ENCODE measurements around the gene ABCD4.

ABCD4 gene

GRCh38 chr14:74302634-74303569 lies at the start of gene ABCD4:
TSS of gene ABCD4 (minus strand) at chr14:74302934. CDS start at chr14:74302912, 22 bp downstream.
- DNase-seq = peak; percentile 98
- Histone ChIP-seq H3K4me3 (ENCODE audit: low read depth, low read length) (peak within 1 kb of the TSS; percentile 94), H3K27ac (peak within 1 kb of the TSS; percentile 90), H3K36me3 (peaks cover 21% of the 10 kb centered on the region), H3K27me3 (ENCODE audit: insufficient read depth, low read depth, severe bottlenecking) (no peaks in the 10 kb centered on the region), H3K9me3 (ENCODE audit: severe bottlenecking) (no peaks in the 10 kb centered on the region)
- TF ChIP-seq, protein P1, sequence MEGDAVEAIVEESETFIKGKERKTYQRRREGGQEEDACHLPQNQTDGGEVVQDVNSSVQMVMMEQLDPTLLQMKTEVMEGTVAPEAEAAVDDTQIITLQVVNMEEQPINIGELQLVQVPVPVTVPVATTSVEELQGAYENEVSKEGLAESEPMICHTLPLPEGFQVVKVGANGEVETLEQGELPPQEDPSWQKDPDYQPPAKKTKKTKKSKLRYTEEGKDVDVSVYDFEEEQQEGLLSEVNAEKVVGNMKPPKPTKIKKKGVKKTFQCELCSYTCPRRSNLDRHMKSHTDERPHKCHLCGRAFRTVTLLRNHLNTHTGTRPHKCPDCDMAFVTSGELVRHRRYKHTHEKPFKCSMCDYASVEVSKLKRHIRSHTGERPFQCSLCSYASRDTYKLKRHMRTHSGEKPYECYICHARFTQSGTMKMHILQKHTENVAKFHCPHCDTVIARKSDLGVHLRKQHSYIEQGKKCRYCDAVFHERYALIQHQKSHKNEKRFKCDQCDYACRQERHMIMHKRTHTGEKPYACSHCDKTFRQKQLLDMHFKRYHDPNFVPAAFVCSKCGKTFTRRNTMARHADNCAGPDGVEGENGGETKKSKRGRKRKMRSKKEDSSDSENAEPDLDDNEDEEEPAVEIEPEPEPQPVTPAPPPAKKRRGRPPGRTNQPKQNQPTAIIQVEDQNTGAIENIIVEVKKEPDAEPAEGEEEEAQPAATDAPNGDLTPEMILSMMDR (IDR thresholded peaks at IDR 0.05; ENCODE audit: low read depth, low read length) = peak; percentile 48

DNA sequence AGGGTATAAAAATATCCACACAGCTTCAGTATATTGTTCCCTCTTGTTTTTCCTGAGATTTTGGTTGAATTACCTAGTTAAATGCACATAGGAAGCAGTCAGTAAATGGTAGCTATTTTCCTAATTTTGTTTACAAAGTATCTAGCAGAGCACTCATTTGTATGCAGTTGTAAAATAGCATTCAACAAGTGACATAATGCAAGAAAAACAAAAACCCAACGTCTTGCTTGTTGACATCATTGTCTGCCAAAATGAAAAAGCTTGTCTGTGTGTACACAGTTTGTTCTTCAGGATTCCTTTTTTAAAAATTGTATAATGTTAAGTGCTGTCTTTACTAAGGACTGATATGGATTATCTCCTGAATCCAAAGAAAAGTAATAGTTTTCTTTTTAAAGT lies 48.2 kb upstream of the ABCD4 start:
- H3K36me3 ChIP-seq = no peaks in the 10 kb centered on the region
- DNase-seq = no peak
- no peak overlapping the region for H3K27ac ChIP-seq
- no peaks in the 10 kb centered on the region for H3K27me3 ChIP-seq (ENCODE audit: insufficient read depth, low read depth, severe bottlenecking)
- H3K4me3 ChIP-seq (ENCODE audit: low read depth, low read length) = no peak overlapping the region
- TF ChIP-seq, protein P1 (IDR thresholded peaks at IDR 0.05; ENCODE audit: low read depth, low read length) = no peak
- no peaks in the 10 kb centered on the region for H3K9me3 ChIP-seq (ENCODE audit: severe bottlenecking)

- no peaks in the 10 kb centered on the region for H3K9me3 ChIP-seq (ENCODE audit: severe bottlenecking)
- TF ChIP-seq, protein P1 (IDR thresholded peaks at IDR 0.05; ENCODE audit: low read depth, low read length) = no peak
- no peaks in the 10 kb centered on the region for H3K36me3 ChIP-seq
- DNase-seq = no peak
- no peaks in the 10 kb centered on the region for H3K27me3 ChIP-seq (ENCODE audit: insufficient read depth, low read depth, severe bottlenecking)
- H3K4me3 ChIP-seq (ENCODE audit: low read depth, low read length) = no peak overlapping the region
- no peak overlapping the region for H3K27ac ChIP-seq
These were observed 47.6 kb upstream of the ABCD4 start for GRCh38 chr14:74350211-74350927.

- TF ChIP-seq, protein P1 (IDR thresholded peaks at IDR 0.05; ENCODE audit: low read depth, low read length) = no peak
- no peaks in the 10 kb centered on the region for H3K9me3 ChIP-seq (ENCODE audit: severe bottlenecking)
- no peak overlapping the region for H3K27ac ChIP-seq
- no peaks in the 10 kb centered on the region for H3K27me3 ChIP-seq (ENCODE audit: insufficient read depth, low read depth, severe bottlenecking)
- no peaks in the 10 kb centered on the region for H3K36me3 ChIP-seq
- DNase-seq = no peak
- no peak overlapping the region for H3K4me3 ChIP-seq (ENCODE audit: low read depth, low read length)
These were observed 47.0 kb upstream of the ABCD4 start for GRCh38 chr14:74349757-74350156.

- Histone ChIP-seq H3K27me3 (ENCODE audit: insufficient read depth, low read depth, severe bottlenecking) (no peaks in the 10 kb centered on the region), H3K4me3 (ENCODE audit: low read depth, low read length) (no peak overlapping the region), H3K27ac (no peak overlapping the region), H3K36me3 (no peaks in the 10 kb centered on the region), H3K9me3 (ENCODE audit: severe bottlenecking) (no peaks in the 10 kb centered on the region)
- no peak for DNase-seq
- TF ChIP-seq, protein P1 (IDR thresholded peaks at IDR 0.05; ENCODE audit: low read depth, low read length) = no peak
These were observed 46.2 kb upstream of the ABCD4 start for GRCh38 chr14:74348735-74349463.
